Esophagus muscularis mucosa (tissue), 4 donors: ENCODE measurements around the gene DCC.

Source experiments
- EP300 ChIP-seq: sonication (generic); formaldehyde crosslinking; IDR thresholded peaks from one replicate; pipeline ENCODE4 v1.6.1; 2017; ENCODE audit warnings: antibody characterized with exemption
- POLR2AphosphoS5 ChIP-seq, 2 donors: sonication (generic); formaldehyde crosslinking; IDR thresholded peaks; one replicate each; pipeline ENCODE4 v1.6.1; 2017; ENCODE audit warnings: antibody characterized with exemption in 2 of 2
- TF ChIP-seq, protein P1 (sequence below), 3 experiments: fragments of 200-600 bp in 2 of 3; fragments of 450-650 bp in 1 of 3; sonication (generic) in 2 of 3; IDR thresholded peaks; one replicate each; pipeline ENCODE4 v1.5.1; 2017 to 2019; ENCODE audit warnings: antibody characterized with exemption in 3 of 3, mild to moderate bottlenecking in 2 of 3, moderate library complexity in 1 of 3

DNA sequence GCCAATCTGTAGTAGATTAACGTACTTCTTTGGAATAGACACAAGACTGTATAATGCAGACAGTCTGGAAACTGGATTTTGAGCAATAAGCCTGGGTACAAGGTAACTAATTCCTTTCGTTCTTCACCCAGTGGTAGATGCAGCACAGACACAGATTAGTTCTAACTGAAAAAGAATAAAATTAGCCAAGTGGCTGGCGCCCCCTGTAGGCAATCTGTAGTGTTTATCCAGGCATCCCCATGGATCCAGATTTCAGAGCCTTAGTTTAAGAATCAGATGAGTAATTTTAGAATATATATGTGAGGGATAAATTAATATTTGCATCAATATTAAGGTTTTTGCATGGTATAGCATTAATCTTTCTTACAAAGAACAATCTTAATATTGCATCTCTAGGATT is 563.9 kb downstream of the DCC start:
- TF ChIP-seq, protein P1, sequence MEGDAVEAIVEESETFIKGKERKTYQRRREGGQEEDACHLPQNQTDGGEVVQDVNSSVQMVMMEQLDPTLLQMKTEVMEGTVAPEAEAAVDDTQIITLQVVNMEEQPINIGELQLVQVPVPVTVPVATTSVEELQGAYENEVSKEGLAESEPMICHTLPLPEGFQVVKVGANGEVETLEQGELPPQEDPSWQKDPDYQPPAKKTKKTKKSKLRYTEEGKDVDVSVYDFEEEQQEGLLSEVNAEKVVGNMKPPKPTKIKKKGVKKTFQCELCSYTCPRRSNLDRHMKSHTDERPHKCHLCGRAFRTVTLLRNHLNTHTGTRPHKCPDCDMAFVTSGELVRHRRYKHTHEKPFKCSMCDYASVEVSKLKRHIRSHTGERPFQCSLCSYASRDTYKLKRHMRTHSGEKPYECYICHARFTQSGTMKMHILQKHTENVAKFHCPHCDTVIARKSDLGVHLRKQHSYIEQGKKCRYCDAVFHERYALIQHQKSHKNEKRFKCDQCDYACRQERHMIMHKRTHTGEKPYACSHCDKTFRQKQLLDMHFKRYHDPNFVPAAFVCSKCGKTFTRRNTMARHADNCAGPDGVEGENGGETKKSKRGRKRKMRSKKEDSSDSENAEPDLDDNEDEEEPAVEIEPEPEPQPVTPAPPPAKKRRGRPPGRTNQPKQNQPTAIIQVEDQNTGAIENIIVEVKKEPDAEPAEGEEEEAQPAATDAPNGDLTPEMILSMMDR (IDR thresholded peaks at IDR 0.05) = peak; percentile 36 to 58 (median 49)
- TF ChIP-seq POLR2AphosphoS5 (IDR thresholded peaks at IDR 0.05) (no peak), EP300 (no peak)
